ENCODE data around the gene KIR3DL1. TPM values are rescaled to one million over a fixed set of nuclear protein-coding genes. Genes with fewer than 3 reads are reported as not detected.
A peak's percentile ranks its signal among the peaks of the same experiment; 100 is the strongest.
"Not testable (repeated sequence)": the region's sequence is repeated elsewhere in the genome, so short reads cannot be mapped to it uniquely, and the experiment has no call there.

KIR3DL1 gene
- total RNA-seq, 1 experiment from 2014 or later: not detected

GRCh38 chr19:54782916-54783315 is 33.4 kb upstream of the KIR3DL1 start:
- H3K4me1 Mint-ChIP-seq (ENCODE audit: insufficient read depth, unreplicated experiment); H3K27ac Mint-ChIP-seq (ENCODE audit: low read depth, unreplicated experiment); DNase-seq (ENCODE audit: unreplicated experiment); BruUV-seq (replicated peaks); H3K4me3 Mint-ChIP-seq (ENCODE audit: unreplicated experiment); POLR2A ChIA-PET; intact Hi-C loops (cut with micrococcal nuclease); H3K36me3 Mint-ChIP-seq (ENCODE audit: insufficient read depth, unreplicated experiment); CTCF ChIA-PET; H3K27me3 Mint-ChIP-seq (ENCODE audit: insufficient read depth, unreplicated experiment): not testable (repeated sequence)
- peaks cover 46% of the 10 kb centered on the region for H3K9me3 Mint-ChIP-seq (ENCODE audit: unreplicated experiment)

DNA sequence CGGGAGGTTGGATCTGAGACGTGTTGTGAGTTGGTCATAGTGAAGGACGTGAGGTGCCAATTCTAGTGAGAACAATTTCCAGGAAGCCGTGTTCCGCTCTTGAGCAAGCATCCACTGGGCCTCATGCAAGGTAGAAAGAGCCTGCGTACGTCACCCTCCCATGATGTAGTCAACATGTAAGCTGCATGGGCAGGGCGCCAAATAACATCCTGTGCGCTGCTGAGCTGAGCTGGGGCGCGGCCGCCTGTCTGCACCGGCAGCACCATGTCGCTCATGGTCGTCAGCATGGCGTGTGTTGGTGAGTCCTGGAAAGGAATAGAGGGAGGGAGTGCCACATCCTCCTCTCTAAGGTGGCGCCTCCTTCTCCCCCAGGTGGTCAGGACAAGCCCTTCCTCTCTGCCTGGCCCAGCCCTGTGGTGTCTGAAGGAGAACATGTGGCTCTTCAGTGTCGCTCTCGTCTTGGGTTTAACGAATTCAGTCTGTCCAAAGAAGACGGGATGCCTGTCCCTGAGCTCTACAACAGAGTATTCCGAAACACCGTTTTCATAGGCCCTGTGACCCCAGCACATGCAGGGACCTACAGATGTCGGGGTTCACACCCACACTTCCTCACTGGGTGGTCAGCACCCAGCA is 30.1 kb upstream of the KIR3DL1 start:
- POLR2A ChIA-PET; H3K27me3 Mint-ChIP-seq (ENCODE audit: insufficient read depth, unreplicated experiment); H3K36me3 Mint-ChIP-seq (ENCODE audit: insufficient read depth, unreplicated experiment); BruUV-seq (replicated peaks); H3K4me1 Mint-ChIP-seq (ENCODE audit: insufficient read depth, unreplicated experiment); CTCF ChIA-PET; H3K27ac Mint-ChIP-seq (ENCODE audit: low read depth, unreplicated experiment); H3K4me3 Mint-ChIP-seq (ENCODE audit: unreplicated experiment); intact Hi-C loops (cut with micrococcal nuclease): not testable (repeated sequence)
- peaks cover 62% of the 10 kb centered on the region for H3K9me3 Mint-ChIP-seq (ENCODE audit: unreplicated experiment)
- DNase-seq (ENCODE audit: unreplicated experiment): peak; percentile 95

- POLR2A ChIA-PET; H3K4me1 Mint-ChIP-seq (ENCODE audit: insufficient read depth, unreplicated experiment); H3K36me3 Mint-ChIP-seq (ENCODE audit: insufficient read depth, unreplicated experiment); BruUV-seq (replicated peaks); DNase-seq (ENCODE audit: unreplicated experiment); H3K27me3 Mint-ChIP-seq (ENCODE audit: insufficient read depth, unreplicated experiment); intact Hi-C loops (cut with micrococcal nuclease); H3K27ac Mint-ChIP-seq (ENCODE audit: low read depth, unreplicated experiment); CTCF ChIA-PET; H3K4me3 Mint-ChIP-seq (ENCODE audit: unreplicated experiment): not testable (repeated sequence)
- H3K9me3 Mint-ChIP-seq (ENCODE audit: unreplicated experiment): peaks cover 68% of the 10 kb centered on the region
Observed at GRCh38 chr19:54788154-54788553, 28.1 kb upstream of the KIR3DL1 start.

DNA sequence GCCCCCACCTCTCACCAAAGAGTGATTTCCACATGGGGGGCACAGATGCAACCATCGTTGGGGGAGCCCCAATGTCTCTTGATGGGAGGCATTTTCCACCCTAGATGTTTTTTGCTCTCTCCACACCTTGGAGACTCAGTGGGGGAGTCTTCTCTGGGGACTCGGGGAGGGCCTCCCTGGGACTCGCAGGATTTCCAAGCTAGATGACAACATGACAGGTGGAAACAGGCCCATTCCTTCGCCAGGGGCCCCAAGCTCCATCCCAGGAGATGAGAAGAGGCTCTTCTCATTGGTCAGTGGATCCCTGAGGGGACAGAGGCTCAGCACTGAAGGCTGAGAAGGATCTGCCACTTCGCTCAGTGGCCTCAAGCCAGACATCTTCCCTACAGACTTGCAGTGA is 25.6 kb upstream of the KIR3DL1 start:
- POLR2A ChIA-PET: no interaction called here
- Mint-ChIP-seq H3K9me3 (ENCODE audit: unreplicated experiment) (peaks cover 51% of the 10 kb centered on the region), H3K36me3 (ENCODE audit: insufficient read depth, unreplicated experiment) (no peaks in the 10 kb centered on the region), H3K4me3 (ENCODE audit: unreplicated experiment) (no peak overlapping the region), H3K27me3 (ENCODE audit: insufficient read depth, unreplicated experiment) (no peaks in the 10 kb centered on the region), H3K4me1 (ENCODE audit: insufficient read depth, unreplicated experiment) (no peaks in the 10 kb centered on the region), H3K27ac (ENCODE audit: low read depth, unreplicated experiment) (no peak overlapping the region)
- BruUV-seq (replicated peaks): no TSS peak
- CTCF ChIA-PET: no interaction called here
- intact Hi-C loops (cut with micrococcal nuclease): no loop called here
- TF ChIP-seq, protein P1, sequence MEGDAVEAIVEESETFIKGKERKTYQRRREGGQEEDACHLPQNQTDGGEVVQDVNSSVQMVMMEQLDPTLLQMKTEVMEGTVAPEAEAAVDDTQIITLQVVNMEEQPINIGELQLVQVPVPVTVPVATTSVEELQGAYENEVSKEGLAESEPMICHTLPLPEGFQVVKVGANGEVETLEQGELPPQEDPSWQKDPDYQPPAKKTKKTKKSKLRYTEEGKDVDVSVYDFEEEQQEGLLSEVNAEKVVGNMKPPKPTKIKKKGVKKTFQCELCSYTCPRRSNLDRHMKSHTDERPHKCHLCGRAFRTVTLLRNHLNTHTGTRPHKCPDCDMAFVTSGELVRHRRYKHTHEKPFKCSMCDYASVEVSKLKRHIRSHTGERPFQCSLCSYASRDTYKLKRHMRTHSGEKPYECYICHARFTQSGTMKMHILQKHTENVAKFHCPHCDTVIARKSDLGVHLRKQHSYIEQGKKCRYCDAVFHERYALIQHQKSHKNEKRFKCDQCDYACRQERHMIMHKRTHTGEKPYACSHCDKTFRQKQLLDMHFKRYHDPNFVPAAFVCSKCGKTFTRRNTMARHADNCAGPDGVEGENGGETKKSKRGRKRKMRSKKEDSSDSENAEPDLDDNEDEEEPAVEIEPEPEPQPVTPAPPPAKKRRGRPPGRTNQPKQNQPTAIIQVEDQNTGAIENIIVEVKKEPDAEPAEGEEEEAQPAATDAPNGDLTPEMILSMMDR (IDR thresholded peaks at IDR 0.05; ENCODE audit: unreplicated experiment): no peak
- DNase-seq (ENCODE audit: unreplicated experiment): no peak

- BruUV-seq (replicated peaks): no TSS peak
- H3K27me3 Mint-ChIP-seq (ENCODE audit: insufficient read depth, unreplicated experiment): no peaks in the 10 kb centered on the region
Observed at GRCh38 chr19:54791476-54791875, 24.8 kb upstream of the KIR3DL1 start.

More at GRCh38 chr19:54791476-54791875, 24.8 kb upstream of the KIR3DL1 start:
- no peak overlapping the region for H3K4me3 Mint-ChIP-seq (ENCODE audit: unreplicated experiment)
- intact Hi-C loops (cut with micrococcal nuclease): no loop called here
- DNase-seq (ENCODE audit: unreplicated experiment): no peak
- TF ChIP-seq, protein P1 (IDR thresholded peaks at IDR 0.05; ENCODE audit: unreplicated experiment): no peak
- CTCF ChIA-PET: no interaction called here
- no peaks in the 10 kb centered on the region for H3K36me3 Mint-ChIP-seq (ENCODE audit: insufficient read depth, unreplicated experiment)
- H3K9me3 Mint-ChIP-seq (ENCODE audit: unreplicated experiment): peaks cover 49% of the 10 kb centered on the region
- H3K27ac Mint-ChIP-seq (ENCODE audit: low read depth, unreplicated experiment): no peak overlapping the region
- POLR2A ChIA-PET: no interaction called here
- no peaks in the 10 kb centered on the region for H3K4me1 Mint-ChIP-seq (ENCODE audit: insufficient read depth, unreplicated experiment)
